Right lobe of liver (tissue), 4 donors: Measurements from ENCODE around the gene CST3.

Source experiments
- POLR2A ChIP-seq: fragments of 450-650 bp; IDR thresholded peaks from one replicate; pipeline ENCODE4 v1.6.1; 2017; ENCODE audit warnings: antibody characterized with exemption, mild to moderate bottlenecking
- TF ChIP-seq, protein P1 (sequence below), 4 donors: fragments of 200-600 bp in 3 of 4; fragments of 450-650 bp in 1 of 4; IDR thresholded peaks; one replicate each; pipeline versions ENCODE4 v1.5.1 to v1.8.0; 2016 to 2022; ENCODE audit warnings: antibody characterized with exemption in 4 of 4, mild to moderate bottlenecking in 2 of 4
- donor health status: DM: no; HTN: no; CAD: no.
- donor health status: DM: no; HTN: no; CAD: no.
- donor health status: DM: no; HTN: yes; CAD: no.

DNA sequence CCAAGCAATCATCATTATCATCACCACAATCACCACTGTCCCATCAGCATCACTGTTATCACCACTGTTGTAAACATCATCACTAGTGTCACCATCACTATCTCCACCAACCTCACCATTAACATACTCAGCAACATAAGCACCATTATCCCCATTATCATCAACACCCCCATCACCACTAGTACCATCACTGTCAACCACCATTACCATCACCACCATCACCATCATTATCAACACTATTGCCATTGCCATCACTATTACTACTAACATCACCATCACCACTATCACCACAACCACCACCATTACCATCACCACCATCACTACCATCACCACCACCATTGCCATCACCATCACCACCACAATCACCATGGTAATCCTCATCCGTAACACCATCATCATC, 31.6 kb upstream of the CST3 start:
- TF ChIP-seq, protein P1, sequence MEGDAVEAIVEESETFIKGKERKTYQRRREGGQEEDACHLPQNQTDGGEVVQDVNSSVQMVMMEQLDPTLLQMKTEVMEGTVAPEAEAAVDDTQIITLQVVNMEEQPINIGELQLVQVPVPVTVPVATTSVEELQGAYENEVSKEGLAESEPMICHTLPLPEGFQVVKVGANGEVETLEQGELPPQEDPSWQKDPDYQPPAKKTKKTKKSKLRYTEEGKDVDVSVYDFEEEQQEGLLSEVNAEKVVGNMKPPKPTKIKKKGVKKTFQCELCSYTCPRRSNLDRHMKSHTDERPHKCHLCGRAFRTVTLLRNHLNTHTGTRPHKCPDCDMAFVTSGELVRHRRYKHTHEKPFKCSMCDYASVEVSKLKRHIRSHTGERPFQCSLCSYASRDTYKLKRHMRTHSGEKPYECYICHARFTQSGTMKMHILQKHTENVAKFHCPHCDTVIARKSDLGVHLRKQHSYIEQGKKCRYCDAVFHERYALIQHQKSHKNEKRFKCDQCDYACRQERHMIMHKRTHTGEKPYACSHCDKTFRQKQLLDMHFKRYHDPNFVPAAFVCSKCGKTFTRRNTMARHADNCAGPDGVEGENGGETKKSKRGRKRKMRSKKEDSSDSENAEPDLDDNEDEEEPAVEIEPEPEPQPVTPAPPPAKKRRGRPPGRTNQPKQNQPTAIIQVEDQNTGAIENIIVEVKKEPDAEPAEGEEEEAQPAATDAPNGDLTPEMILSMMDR (IDR thresholded peaks at IDR 0.05), result no peak
- TF ChIP-seq POLR2A, result no peak
